Lower lobe of right lung (tissue), 2 donors: ENCODE measurements around the gene MACROH2A1. TPM values are rescaled to one million over a fixed set of nuclear protein-coding genes. Genes with fewer than 3 reads are reported as not detected.

Source experiments
- ATAC-seq, 2 donors: fragments of 200-7000 bp; cut with Tn5 transposase; one replicate each; pipeline ENCODE4 v1.9.1; 2020 to 2022; ENCODE audit warnings: mild to moderate bottlenecking in 2 of 2, moderate library complexity in 2 of 2
- DNase-seq: peaks from one replicate; pipeline ENCODE4 v3.0.0-alpha.2; 2020
- H3K27ac ChIP-seq: fragments of 200-600 bp; one replicate; pipeline ENCODE4 v1.8.0; 2022
- H3K27me3 ChIP-seq: fragments of 200-600 bp; one replicate; pipeline ENCODE4 v1.8.0; 2022; ENCODE audit warnings: low read depth
- H3K36me3 ChIP-seq: fragments of 200-600 bp; one replicate; pipeline ENCODE4 v1.8.0; 2022; ENCODE audit warnings: mild to moderate bottlenecking
- H3K4me1 ChIP-seq: fragments of 200-600 bp; one replicate; pipeline ENCODE4 v1.8.0; 2022
- H3K4me3 ChIP-seq: fragments of 200-600 bp; one replicate; pipeline ENCODE4 v1.8.0; 2022; ENCODE audit warnings: mild to moderate bottlenecking
- H3K9me3 ChIP-seq: fragments of 200-600 bp; one replicate; pipeline ENCODE4 v1.8.0; 2022
- CTCF ChIP-seq: fragments of 200-600 bp; IDR thresholded peaks from one replicate; pipeline ENCODE4 v1.8.0; 2022; ENCODE audit warnings: antibody characterized with exemption, mild to moderate bottlenecking
- intact Hi-C: fragments of 100-400 bp; cut with DNase I; formaldehyde crosslinking; loops from one replicate; pipeline ENCODE4 v1.11.0; 2022
- total RNA-seq: library from RNA; stranded (reverse); fragmentation: NEBNext Ultra II Directional; extraction: Animal tissue kit (Norgen Biotek cat#: 25700); gene quantifications from one replicate; pipeline ENCODE4 v1.2.1, GENCODE V29; 2021
- donor health status: DM: no; HTN: yes; CAD: no; lungs with severe emphysema.

MACROH2A1 gene
- total RNA-seq, 1 donor from 2014 or later: 258 TPM

- TF ChIP-seq CTCF: no peak
- DNase-seq (no peak), ATAC-seq (peak in 1 of 2 donors; percentile 25)
- Histone ChIP-seq H3K4me1 (peaks cover 42% of the 10 kb centered on the region), H3K36me3 (peaks cover 63% of the 10 kb centered on the region), H3K4me3 (no peak overlapping the region), H3K9me3 (no peaks in the 10 kb centered on the region), H3K27ac (no peak overlapping the region), H3K27me3 (no peaks in the 10 kb centered on the region)
- intact Hi-C loops: no loop called here
Observed at GRCh38 chr5:135373736-135374515, 25.1 kb downstream of the MACROH2A1 start.

GRCh38 chr5:135372654-135373381, 26.2 kb downstream of the MACROH2A1 start:
- intact Hi-C loops: no loop called here
- no peaks in the 10 kb centered on the region for H3K27me3 ChIP-seq
- DNase-seq (no peak), ATAC-seq (no peak)
- no peak overlapping the region for H3K4me3 ChIP-seq
- peaks cover 33% of the 10 kb centered on the region for H3K4me1 ChIP-seq
- peak overlapping the region; percentile 53 for H3K27ac ChIP-seq
- peaks cover 63% of the 10 kb centered on the region for H3K36me3 ChIP-seq
- H3K9me3 ChIP-seq: no peaks in the 10 kb centered on the region
- no peak for TF ChIP-seq CTCF

- Histone ChIP-seq H3K36me3 (peaks cover 63% of the 10 kb centered on the region), H3K4me3 (no peak overlapping the region), H3K27me3 (no peaks in the 10 kb centered on the region), H3K9me3 (no peaks in the 10 kb centered on the region), H3K27ac (peak overlapping the region; percentile 53), H3K4me1 (peaks cover 25% of the 10 kb centered on the region)
- intact Hi-C loops: no loop called here
- DNase-seq (no peak), ATAC-seq (peak; percentile 84 to 87)
- TF ChIP-seq CTCF: no peak
Observed at GRCh38 chr5:135371622-135372232, 27.3 kb downstream of the MACROH2A1 start.

GRCh38 chr5:135369952-135370351, 29.1 kb downstream of the MACROH2A1 start:
- no peak for TF ChIP-seq CTCF
- H3K4me1 ChIP-seq: peaks cover 28% of the 10 kb centered on the region
- no peaks in the 10 kb centered on the region for H3K9me3 ChIP-seq
- intact Hi-C loops: no loop called here
- DNase-seq (no peak), ATAC-seq (no peak)
- peaks cover 59% of the 10 kb centered on the region for H3K36me3 ChIP-seq
- H3K27me3 ChIP-seq: no peaks in the 10 kb centered on the region
- no peak overlapping the region for H3K4me3 ChIP-seq
- no peak overlapping the region for H3K27ac ChIP-seq

GRCh38 chr5:135367554-135367953, 31.5 kb downstream of the MACROH2A1 start:
- no peak overlapping the region for H3K4me3 ChIP-seq
- H3K9me3 ChIP-seq: no peaks in the 10 kb centered on the region
- TF ChIP-seq CTCF: no peak
- H3K4me1 ChIP-seq: peaks cover 22% of the 10 kb centered on the region
- no peak overlapping the region for H3K27ac ChIP-seq
- peaks cover 77% of the 10 kb centered on the region for H3K36me3 ChIP-seq
- H3K27me3 ChIP-seq: no peaks in the 10 kb centered on the region
- DNase-seq (no peak), ATAC-seq (no peak)
- intact Hi-C loops: no loop called here
